CD14-positive monocyte (primary cell): Measurements from ENCODE around the gene SLIT1. TPM values are rescaled to one million over a fixed set of nuclear protein-coding genes. Genes with fewer than 3 reads are reported as not detected.

Experiments used
- DNase-seq, 3 donors: peaks; one replicate each; pipeline ENCODE4 v3.0.0-alpha.2; 2011 to 2022
- H2AFZ ChIP-seq: 2 replicates; pipeline ENCODE4 v1.6.0; 2012; ENCODE audit warnings: mild to moderate bottlenecking, low read depth, low read length, inconsistent platforms; ENCODE audit not compliant: insufficient read depth, poor library complexity, severe bottlenecking
- H3K27ac ChIP-seq, 2 donors: 1 replicate in 1 of 2; 2 replicates in 1 of 2; pipeline ENCODE4 v1.5.1; 2012 to 2013; ENCODE audit warnings: low read length in 2 of 2, control low read depth in 1 of 2, inconsistent platforms in 1 of 2, low read depth in 1 of 2, mild to moderate bottlenecking in 1 of 2
- H3K27me3 ChIP-seq, 2 donors: one replicate each; pipeline versions ENCODE4 v1.6.0 to v1.6.1; 2011 to 2013; ENCODE audit warnings: low read length in 2 of 2; ENCODE audit not compliant: control insufficient read depth in 2 of 2, insufficient read depth in 2 of 2
- H3K36me3 ChIP-seq, 2 donors: replicated peaks in 1 of 2; 1 replicate in 1 of 2; 2 replicates in 1 of 2; pipeline versions ENCODE4 v1.5.1 to v1.6.1; 2012 to 2013; ENCODE audit warnings: low read length in 2 of 2, control low read depth in 1 of 2, inconsistent platforms in 1 of 2, mild to moderate bottlenecking in 1 of 2; ENCODE audit not compliant: insufficient read depth in 2 of 2, control insufficient read depth in 1 of 2
- H3K4me1 ChIP-seq, 2 donors: 1 replicate in 1 of 2; 2 replicates in 1 of 2; pipeline versions ENCODE4 v1.5.1 to v1.6.1; 2012 to 2013; ENCODE audit warnings: low read length in 2 of 2, control low read depth in 1 of 2, inconsistent platforms in 1 of 2, mild to moderate bottlenecking in 1 of 2, moderate library complexity in 1 of 2; ENCODE audit not compliant: insufficient read depth in 2 of 2, control insufficient read depth in 1 of 2
- H3K4me2 ChIP-seq: replicated peaks from 2 replicates; pipeline ENCODE3; 2012; ENCODE audit warnings: low read length, moderate library complexity, mild to moderate bottlenecking; ENCODE audit not compliant: poor library complexity, severe bottlenecking; ENCODE audit errors: extremely low read depth
- H3K4me3 ChIP-seq, 3 experiments: fragments of 200-600 bp in 1 of 3; sonication (generic) in 1 of 3; replicated peaks in 1 of 3; 1 replicate in 2 of 3; 2 replicates in 1 of 3; pipeline ENCODE4 v1.5.1; 2011 to 2013; ENCODE audit warnings: low read length in 3 of 3, mild to moderate bottlenecking in 3 of 3, control low read depth in 2 of 3, low read depth in 2 of 3, inconsistent platforms in 1 of 3, moderate library complexity in 1 of 3
- H3K79me2 ChIP-seq: 2 replicates; pipeline ENCODE4 v1.6.0; 2012; ENCODE audit warnings: mild to moderate bottlenecking, control low read depth, inconsistent platforms, low read length, moderate library complexity; ENCODE audit not compliant: insufficient read depth
- H3K9ac ChIP-seq: 2 replicates; pipeline ENCODE4 v1.6.0; 2017; ENCODE audit warnings: low read length, mild to moderate bottlenecking; ENCODE audit not compliant: insufficient read depth, poor library complexity, severe bottlenecking
- H3K9me3 ChIP-seq, 2 donors: replicated peaks in 1 of 2; 1 replicate in 1 of 2; 2 replicates in 1 of 2; pipeline versions ENCODE4 v1.5.1 to v1.6.1; 2012 to 2013; ENCODE audit warnings: low read length in 2 of 2, control low read depth in 1 of 2; ENCODE audit not compliant: control insufficient read depth in 1 of 2, insufficient read depth in 1 of 2
- H4K20me1 ChIP-seq: 2 replicates; pipeline ENCODE4 v1.6.0; 2012; ENCODE audit warnings: mild to moderate bottlenecking, low read length, control low read depth, moderate library complexity; ENCODE audit not compliant: insufficient read depth
- H3K27ac Mint-ChIP-seq, 7 donors: one replicate each; pipeline ENCODE4 v1.8.0; 2020; ENCODE audit warnings: mild to moderate bottlenecking in 7 of 7, mixed read lengths in 7 of 7, moderate library complexity in 6 of 7, inconsistent platforms in 2 of 7
- H3K27me3 Mint-ChIP-seq, 3 donors: one replicate each; pipeline ENCODE4 v1.8.0; 2021 to 2022; ENCODE audit warnings: low read depth in 3 of 3, mild to moderate bottlenecking in 3 of 3, mixed read lengths in 3 of 3, moderate library complexity in 3 of 3, inconsistent platforms in 1 of 3
- H3K36me3 Mint-ChIP-seq, 2 donors: one replicate each; pipeline ENCODE4 v1.8.0; 2020; ENCODE audit warnings: mixed read lengths in 2 of 2, inconsistent platforms in 1 of 2, mild to moderate bottlenecking in 1 of 2
- H3K4me1 Mint-ChIP-seq: one replicate; pipeline ENCODE4 v1.8.0; 2020; ENCODE audit warnings: mild to moderate bottlenecking, mixed read lengths
- H3K4me3 Mint-ChIP-seq, 2 donors: one replicate each; pipeline ENCODE4 v1.8.0; 2020; ENCODE audit warnings: mild to moderate bottlenecking in 2 of 2, mixed read lengths in 2 of 2, moderate library complexity in 1 of 2
- H3K9me3 Mint-ChIP-seq, 7 donors: one replicate each; pipeline ENCODE4 v1.8.0; 2020 to 2022; ENCODE audit warnings: mixed read lengths in 7 of 7, mild to moderate bottlenecking in 6 of 7, moderate library complexity in 6 of 7, inconsistent platforms in 2 of 7
- WGBS: methylation state at CpG from one replicate; pipeline ENCODE4 v1.1.5; 2013; ENCODE audit warnings: missing lambda C conversion rate; ENCODE audit not compliant: insufficient coverage; 5-methylcytosine and 5-hydroxymethylcytosine counted together
- intact Hi-C, 2 donors: fragments of 100-400 bp; cut with micrococcal nuclease; formaldehyde crosslinking; loops; one replicate each; pipeline versions ENCODE4 v1.15.0 to v1.15.1; 2023
- polyA plus RNA-seq, 3 donors: library from polyadenylated mRNA; depleted of rRNA in 1 of 3; unstranded in 2 of 3; stranded (reverse) in 1 of 3; fragments of 300-500 nt in 2 of 3; fragments of >200 nt in 1 of 3; fragmentation: Illumina TruSeq in 2 of 3; gene quantifications; 1 replicate in 2 of 3; 2 replicates in 1 of 3; pipeline ENCODE4 v1.2.3, GENCODE V29; 2012 to 2021
- TF ChIP-seq, protein P1 (sequence below): fragments of 200-600 bp; IDR thresholded peaks from one replicate; pipeline ENCODE4 v1.8.0; 2022; ENCODE audit warnings: antibody characterized with exemption, mild to moderate bottlenecking

Gene SLIT1
- polyA plus RNA-seq, 3 donors: 0.05 to 0.81 (median 0.16) TPM

DNA sequence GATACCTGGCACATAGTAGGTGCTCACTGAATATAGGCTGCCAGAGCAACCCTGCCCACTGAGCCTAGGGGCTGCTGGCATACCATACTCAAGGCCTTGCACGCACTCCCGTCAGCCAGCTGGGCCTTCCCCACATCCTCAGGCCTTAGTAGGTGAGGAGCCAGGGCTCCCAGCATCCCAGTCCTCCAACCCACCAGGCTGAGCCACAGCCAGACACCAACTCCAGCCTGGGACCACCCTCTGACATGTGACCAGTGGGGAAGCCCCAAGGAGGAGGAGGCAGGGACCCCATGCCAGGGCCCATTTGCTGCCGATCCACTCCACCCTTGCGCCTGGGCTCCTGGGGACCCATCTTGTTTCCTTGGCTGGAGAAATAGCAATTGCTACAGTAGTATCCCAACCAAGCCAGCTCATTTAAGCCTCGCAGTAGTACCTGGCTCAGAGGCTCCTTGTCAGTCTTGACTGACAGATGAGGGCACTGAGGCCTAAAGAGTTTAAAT, 11.4 kb downstream of the SLIT1 start:
- Histone ChIP-seq H3K27ac (no peak overlapping the region), H4K20me1 (no peaks in the 10 kb centered on the region), H3K4me3 (no peak overlapping the region), H3K9me3 (no peaks in the 10 kb centered on the region), H3K79me2 (no peaks in the 10 kb centered on the region), H3K9ac (no peak overlapping the region), H3K4me1 (no peaks in the 10 kb centered on the region), H3K27me3 (peaks cover 0 to 13% of the 10 kb centered on the region in 2 donors), H3K36me3 (no peaks in the 10 kb centered on the region), H2AFZ (no peak overlapping the region), H3K4me2 (no peak overlapping the region)
- no peak overlapping the region for H3K4me3 Mint-ChIP-seq
- no peak for DNase-seq
- H3K36me3 Mint-ChIP-seq: no peaks in the 10 kb centered on the region
- WGBS: 96% methylated on average over 3 of the region's 5 CpGs
- intact Hi-C loops: no loop called here
- no peak overlapping the region for H3K27ac Mint-ChIP-seq
- TF ChIP-seq, protein P1, sequence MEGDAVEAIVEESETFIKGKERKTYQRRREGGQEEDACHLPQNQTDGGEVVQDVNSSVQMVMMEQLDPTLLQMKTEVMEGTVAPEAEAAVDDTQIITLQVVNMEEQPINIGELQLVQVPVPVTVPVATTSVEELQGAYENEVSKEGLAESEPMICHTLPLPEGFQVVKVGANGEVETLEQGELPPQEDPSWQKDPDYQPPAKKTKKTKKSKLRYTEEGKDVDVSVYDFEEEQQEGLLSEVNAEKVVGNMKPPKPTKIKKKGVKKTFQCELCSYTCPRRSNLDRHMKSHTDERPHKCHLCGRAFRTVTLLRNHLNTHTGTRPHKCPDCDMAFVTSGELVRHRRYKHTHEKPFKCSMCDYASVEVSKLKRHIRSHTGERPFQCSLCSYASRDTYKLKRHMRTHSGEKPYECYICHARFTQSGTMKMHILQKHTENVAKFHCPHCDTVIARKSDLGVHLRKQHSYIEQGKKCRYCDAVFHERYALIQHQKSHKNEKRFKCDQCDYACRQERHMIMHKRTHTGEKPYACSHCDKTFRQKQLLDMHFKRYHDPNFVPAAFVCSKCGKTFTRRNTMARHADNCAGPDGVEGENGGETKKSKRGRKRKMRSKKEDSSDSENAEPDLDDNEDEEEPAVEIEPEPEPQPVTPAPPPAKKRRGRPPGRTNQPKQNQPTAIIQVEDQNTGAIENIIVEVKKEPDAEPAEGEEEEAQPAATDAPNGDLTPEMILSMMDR: no peak
- peaks cover 12 to 27% (median 21%) of the 10 kb centered on the region in 3 donors for H3K27me3 Mint-ChIP-seq
- peaks cover 0 to 2% (median 0%) of the 10 kb centered on the region in 7 donors for H3K9me3 Mint-ChIP-seq
- no peaks in the 10 kb centered on the region for H3K4me1 Mint-ChIP-seq

DNA sequence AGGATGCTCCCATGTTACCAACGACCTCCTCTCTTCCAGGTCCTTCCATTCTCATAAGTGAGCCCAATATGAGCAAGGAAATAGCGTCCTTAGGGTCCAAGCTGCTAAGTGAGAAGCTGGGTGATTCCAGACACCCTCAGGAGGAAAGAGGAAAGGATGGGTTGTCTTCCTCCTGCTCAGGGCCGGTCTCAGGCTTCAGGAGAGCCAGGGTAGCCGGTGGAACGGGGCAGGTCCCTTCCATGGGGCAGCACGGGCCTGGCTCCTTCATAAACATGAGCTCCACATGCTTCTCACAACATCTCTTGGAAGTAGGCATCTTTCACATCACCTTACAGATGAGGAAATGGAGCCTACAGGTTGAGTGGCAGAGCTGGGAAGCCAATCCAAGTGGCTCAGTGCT, 12.7 kb downstream of the SLIT1 start:
- Histone ChIP-seq H3K27me3 (peaks cover 0 to 5% of the 10 kb centered on the region in 2 donors), H3K9ac (no peak overlapping the region), H3K79me2 (no peaks in the 10 kb centered on the region), H3K9me3 (no peaks in the 10 kb centered on the region), H3K36me3 (no peaks in the 10 kb centered on the region), H3K27ac (no peak overlapping the region), H3K4me2 (no peak overlapping the region), H3K4me1 (no peaks in the 10 kb centered on the region), H2AFZ (no peak overlapping the region), H3K4me3 (no peak overlapping the region), H4K20me1 (no peaks in the 10 kb centered on the region)
- H3K4me1 Mint-ChIP-seq: no peaks in the 10 kb centered on the region
- no peaks in the 10 kb centered on the region for H3K36me3 Mint-ChIP-seq
- intact Hi-C loops: no loop called here
- H3K27ac Mint-ChIP-seq: no peak overlapping the region
- WGBS: 100% methylated on average over 1 of the region's 6 CpGs
- H3K27me3 Mint-ChIP-seq: peaks cover 6 to 24% (median 15%) of the 10 kb centered on the region in 3 donors
- H3K4me3 Mint-ChIP-seq: no peak overlapping the region
- DNase-seq: no peak
- TF ChIP-seq, protein P1: no peak
- H3K9me3 Mint-ChIP-seq: no peaks in the 10 kb centered on the region
